GM19395 (cell line): ENCODE measurements around the gene AFF1.
"Not testable (repeated sequence)": the region's sequence is repeated elsewhere in the genome, so short reads cannot be mapped to it uniquely, and the experiment has no call there.

ENCODE experiments used
- ATAC-seq: cut with Tn5 transposase; IDR thresholded peaks from one replicate; pipeline ENCODE4 v1.9.1; 2021; ENCODE audit warnings: mild to moderate bottlenecking, moderate library complexity; ENCODE audit not compliant: unreplicated experiment

The AFF1 gene

GRCh38 chr4:87134122-87134521 is 199.3 kb downstream of the AFF1 start:
- no peak for ATAC-seq

DNA sequence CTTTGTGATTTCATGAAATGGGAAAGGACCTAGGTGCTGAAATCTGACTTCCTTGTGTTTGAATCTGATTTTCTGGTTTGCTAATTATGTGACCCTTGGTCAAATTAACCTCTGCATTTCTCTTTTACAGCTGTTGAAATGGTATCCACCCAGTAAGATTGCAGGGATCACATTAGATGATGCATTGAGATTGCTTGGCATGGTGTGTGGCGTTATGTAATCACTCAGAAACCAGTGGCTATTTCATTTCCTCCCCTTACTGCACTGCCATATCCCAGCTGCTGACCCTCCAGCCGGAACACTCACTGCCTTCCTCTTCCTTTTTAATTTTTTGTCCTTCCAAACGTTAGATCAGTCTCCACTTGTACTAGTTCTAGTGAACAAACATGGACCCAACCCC is 206.6 kb downstream of the AFF1 start:
- no peak for ATAC-seq

DNA sequence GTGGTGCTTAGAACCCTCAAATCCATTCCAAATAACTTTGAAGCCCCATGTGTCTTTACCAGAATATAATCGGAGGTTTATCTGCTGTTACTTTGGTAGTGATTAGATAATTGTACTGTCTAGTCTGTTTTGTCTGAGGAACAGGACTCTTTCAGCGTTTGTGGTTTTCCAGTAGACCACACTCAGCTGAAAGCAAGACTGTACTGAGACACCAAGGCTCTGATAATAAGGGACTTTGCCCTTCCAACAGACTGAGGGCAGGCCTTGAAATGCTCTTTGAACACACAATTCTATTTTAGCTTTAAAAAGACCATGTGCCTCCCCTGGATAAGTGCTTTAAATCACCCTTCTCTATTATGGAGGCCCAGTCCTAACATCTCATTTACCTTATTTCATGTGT is 209.5 kb downstream of the AFF1 start:
- ATAC-seq: no peak

DNA sequence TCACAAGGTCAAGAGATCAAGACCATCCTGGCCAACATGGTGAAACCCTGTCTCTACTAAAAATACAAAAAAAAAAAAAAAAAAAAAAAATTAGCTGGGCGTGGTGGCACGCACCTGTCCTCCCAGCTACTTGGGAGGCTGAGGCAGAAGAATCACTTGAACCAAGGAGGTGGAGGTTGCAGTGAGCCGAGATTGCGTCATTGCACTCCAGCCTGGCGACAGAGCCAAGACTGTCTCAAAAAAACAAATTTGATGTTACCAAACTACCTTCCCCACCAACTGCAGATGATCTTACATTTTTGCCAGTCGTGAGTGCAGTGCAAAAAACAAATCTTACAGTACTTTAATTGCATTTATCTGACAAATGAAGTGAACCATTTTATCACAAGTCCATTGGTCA is 211.1 kb downstream of the AFF1 start:
- ATAC-seq: not testable (repeated sequence)

GRCh38 chr4:87147116-87147515 is 212.3 kb downstream of the AFF1 start:
- ATAC-seq: no peak

- ATAC-seq: peak; percentile 56
These were observed 215.9 kb downstream of the AFF1 start for GRCh38 chr4:87150498-87151261.

- ATAC-seq: no peak
These were observed 216.9 kb downstream of the AFF1 start for GRCh38 chr4:87151730-87152129.

- ATAC-seq: no peak
These were observed 217.7 kb downstream of the AFF1 start for GRCh38 chr4:87152310-87153041.

GRCh38 chr4:87153078-87153870 is 218.5 kb downstream of the AFF1 start:
- no peak for ATAC-seq

GRCh38 chr4:87165892-87166291 is 231.1 kb downstream of the AFF1 start:
- no peak for ATAC-seq

GRCh38 chr4:87166296-87166854 is 231.6 kb downstream of the AFF1 start:
- ATAC-seq: no peak

DNA sequence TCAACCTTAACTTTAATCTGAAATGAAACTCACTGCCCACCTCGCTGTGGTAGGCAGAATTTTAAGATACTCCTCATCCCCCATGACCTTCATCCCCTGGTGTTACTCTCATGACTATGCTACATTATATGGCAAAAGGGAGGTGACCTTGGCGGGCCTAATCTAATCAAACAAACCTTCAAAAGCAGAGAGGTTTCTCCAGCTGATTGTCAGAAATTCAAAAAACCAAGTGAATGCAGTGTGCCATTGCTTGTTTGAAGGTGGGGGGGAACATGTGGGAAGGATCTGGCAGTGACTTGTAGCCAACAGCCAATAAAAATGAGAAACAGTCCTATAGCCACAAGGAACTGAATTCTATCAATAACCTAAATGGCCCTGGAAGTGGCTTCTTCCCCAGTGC is 237.1 kb downstream of the AFF1 start:
- ATAC-seq: no peak

GRCh38 chr4:87174672-87175071 is 239.9 kb downstream of the AFF1 start:
- no peak for ATAC-seq

DNA sequence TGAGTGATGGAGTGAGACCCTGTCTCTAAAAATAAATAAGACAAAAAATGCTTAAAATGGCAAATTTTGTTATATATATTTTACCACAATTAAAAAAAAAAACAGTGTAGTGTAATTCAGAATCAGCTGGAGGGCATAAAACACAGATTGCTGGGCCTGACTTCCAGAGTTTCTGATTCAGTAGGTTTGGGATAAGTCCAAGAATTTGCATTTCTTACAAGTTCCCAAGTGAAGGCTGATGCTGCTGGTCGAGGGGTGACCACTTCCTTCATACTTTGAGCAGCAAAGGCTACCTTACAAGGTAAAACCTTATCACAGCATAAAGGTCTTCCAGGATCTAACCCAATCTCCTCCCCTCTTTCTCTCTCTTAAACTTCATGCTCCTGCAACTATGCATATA is 244.9 kb downstream of the AFF1 start:
- no peak for ATAC-seq

- ATAC-seq: no peak
These were observed 246.0 kb downstream of the AFF1 start for GRCh38 chr4:87180767-87181166.

DNA sequence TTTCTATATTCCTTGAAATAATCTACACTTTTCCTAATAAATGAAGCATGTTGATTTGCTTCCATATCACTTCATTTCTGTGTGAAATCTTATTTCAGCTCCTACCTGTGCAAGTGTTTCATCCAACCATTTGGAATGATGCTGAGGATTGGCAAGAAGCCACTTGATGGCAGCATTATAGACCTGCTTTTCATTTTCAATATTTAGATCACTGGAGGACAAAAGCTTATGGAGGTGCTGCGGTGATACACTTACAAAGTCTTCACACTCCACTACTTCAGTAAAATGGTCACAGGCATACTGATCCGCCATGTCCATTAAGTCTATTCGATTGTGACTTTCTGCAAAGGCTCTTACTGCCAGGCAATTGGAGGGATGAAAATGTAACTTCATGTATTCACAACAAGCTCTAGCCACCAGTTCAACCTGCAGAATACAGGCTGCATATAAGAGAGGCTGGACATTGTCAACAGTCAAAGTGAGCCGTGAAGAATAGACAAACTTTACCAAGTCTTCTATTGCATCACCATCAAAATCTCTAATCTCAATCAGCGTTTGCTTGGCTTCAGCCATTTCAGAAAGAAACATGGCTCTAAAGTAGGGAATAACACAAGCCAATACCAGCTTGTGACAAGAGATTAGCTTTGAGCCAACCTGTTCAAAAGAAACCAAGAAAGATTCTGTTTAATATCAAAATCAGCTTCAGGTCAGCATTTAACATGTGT is 250.5 kb downstream of the AFF1 start:
- ATAC-seq: no peak

- no peak for ATAC-seq
These were observed 253.2 kb downstream of the AFF1 start for GRCh38 chr4:87188048-87188447.

DNA sequence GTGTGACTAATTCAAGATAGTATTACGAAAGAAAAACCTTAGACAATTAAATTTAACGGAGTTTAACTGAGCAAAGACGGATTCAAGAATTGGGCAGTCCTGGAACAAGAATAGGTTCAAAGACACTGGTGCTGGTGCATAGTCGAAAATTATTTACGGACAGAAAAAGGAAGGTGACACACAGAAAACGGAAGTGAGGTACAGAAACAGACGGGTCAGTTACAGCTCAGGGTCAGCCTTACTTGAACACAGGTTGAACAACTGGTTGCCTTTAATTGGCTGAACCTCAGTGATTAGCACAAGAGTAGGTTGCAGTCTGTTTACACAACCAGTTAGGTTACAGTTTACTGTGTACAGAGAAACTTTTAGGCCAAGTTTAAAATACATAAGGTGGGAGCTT is 254.1 kb downstream of the AFF1 start:
- ATAC-seq: no peak
